Activated CD8-positive, alpha-beta memory T cell treated with anti-CD3 and anti-CD28 coated beads, Interleukin-2, amount 50 U/mL, for 4 hours (primary cell): ENCODE data around the gene CMTR1.
A peak's percentile ranks its signal among the peaks of the same experiment; 100 is the strongest.

ENCODE experiments used
- DNase-seq: peaks from one replicate; pipeline ENCODE4 v3.0.0-alpha.2; 2020

CMTR1 gene

GRCh38 chr6:37514321-37514771 is 81.3 kb downstream of the CMTR1 start:
- peak; percentile 43 for DNase-seq

GRCh38 chr6:37514837-37515236 is 81.8 kb downstream of the CMTR1 start:
- no peak for DNase-seq

- DNase-seq = no peak
These were observed 82.7 kb downstream of the CMTR1 start for GRCh38 chr6:37515712-37516075.

DNA sequence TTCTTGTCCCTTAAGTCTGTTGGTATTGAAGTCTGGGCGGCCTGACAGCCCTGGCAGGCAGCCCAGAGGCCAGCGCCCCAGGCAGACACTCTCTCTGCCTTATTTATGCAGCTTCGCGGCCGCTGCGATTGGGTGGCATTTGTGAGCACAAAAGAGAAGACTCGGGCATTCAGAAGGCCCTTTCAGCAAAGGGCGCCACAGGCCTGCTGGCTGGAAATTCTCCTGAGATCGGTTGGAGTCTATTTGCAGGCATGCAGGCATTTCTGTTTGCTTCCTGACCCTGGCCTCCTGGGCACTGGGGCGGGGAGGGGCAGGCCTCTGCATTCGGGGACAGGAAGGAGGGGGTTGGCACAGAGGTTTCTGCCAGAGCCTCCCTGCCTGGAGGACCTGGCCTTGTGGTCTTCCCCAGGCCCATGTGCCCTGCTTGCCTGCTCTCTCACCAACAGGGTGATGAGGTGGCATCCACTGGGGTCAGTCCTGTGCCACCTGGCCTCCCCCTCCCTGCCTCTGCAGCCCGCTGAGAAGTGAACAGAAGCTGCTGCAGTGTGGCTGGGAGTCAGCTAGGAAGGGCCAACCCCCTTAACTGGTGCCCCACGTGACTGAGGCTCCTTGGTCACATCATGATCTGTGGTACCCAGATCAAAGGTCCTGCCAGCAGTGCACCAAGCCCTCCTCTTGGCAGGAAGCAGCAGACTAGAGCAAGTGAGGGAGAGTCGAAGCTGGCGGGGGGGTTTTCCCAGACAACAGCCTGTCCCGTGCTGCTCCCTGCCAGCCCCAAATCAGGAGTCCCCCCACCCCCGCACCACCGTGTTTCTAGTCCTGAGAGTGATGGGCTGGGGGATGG is 83.3 kb downstream of the CMTR1 start:
- DNase-seq = peak; percentile 82

DNA sequence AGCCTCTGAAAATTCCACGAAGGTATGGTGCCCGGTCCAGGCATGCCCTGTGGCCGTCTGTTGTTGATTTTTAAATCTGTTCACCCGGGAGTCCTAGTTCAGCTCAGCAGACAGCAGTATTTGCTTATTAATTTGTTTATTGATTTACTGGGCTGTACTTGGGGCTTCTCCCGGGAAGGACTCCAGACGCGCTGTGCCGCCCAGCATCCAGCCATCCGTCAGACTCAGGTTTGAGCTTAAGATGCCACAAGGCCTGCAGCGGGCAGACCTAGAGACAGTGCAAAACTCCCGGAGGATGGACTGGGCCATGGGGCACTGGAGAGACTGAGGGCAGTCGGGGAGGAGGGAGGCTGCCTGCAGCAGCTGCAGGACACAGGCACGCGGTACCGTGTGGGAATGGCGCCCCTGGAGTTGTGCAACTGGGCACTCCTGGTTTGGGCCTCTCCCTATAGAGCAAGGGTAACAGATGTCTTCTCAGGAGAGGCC is 83.9 kb downstream of the CMTR1 start:
- no peak for DNase-seq

DNA sequence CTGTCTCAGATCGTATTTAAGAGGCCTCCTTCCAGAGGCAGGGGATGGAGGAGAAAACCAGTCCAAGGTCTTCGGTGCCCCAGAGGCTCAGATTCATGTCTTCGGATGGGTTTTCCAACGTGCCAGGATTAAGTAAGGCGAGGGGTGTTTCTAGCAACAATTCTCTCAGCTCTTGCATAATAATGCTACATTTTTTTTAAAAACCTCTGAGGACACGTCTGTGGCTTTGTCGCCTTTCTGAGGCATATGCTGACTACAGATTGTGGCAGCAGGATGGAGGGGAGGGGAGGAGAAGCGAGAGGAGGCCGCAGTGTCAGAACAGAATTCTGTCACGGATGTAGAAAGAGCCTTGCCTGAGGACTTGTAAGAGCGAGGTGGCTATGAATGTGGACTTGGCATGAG is 84.4 kb downstream of the CMTR1 start:
- peak; percentile 65 for DNase-seq

GRCh38 chr6:37518116-37518515 is 85.1 kb downstream of the CMTR1 start:
- no peak for DNase-seq

GRCh38 chr6:37519461-37519860 is 86.4 kb downstream of the CMTR1 start:
- no peak for DNase-seq

- no peak for DNase-seq
These were observed 87.9 kb downstream of the CMTR1 start for GRCh38 chr6:37520926-37521325.

DNA sequence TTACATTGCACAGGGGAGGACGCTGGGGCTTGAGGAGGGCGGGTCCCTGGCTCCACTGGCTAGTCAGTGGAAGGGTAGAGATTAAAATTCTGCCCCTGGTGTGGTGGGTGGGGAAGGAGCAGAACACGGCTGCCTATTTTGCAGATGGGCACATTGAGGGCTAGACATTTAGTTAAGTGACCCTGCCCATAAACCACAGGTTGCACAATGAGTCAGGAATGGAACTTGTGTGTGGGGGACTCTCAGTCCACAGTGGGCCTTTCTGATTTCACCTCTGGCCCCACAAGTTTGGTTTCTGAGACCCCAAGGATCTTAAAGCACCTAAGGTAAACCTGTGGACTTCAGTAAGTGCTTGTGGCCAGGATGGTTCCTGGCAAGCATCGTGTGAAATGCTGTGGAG is 88.7 kb downstream of the CMTR1 start:
- no peak for DNase-seq

GRCh38 chr6:37522836-37523235 is 89.8 kb downstream of the CMTR1 start:
- no peak for DNase-seq

- DNase-seq = no peak
These were observed 90.4 kb downstream of the CMTR1 start for GRCh38 chr6:37523412-37523811.

DNA sequence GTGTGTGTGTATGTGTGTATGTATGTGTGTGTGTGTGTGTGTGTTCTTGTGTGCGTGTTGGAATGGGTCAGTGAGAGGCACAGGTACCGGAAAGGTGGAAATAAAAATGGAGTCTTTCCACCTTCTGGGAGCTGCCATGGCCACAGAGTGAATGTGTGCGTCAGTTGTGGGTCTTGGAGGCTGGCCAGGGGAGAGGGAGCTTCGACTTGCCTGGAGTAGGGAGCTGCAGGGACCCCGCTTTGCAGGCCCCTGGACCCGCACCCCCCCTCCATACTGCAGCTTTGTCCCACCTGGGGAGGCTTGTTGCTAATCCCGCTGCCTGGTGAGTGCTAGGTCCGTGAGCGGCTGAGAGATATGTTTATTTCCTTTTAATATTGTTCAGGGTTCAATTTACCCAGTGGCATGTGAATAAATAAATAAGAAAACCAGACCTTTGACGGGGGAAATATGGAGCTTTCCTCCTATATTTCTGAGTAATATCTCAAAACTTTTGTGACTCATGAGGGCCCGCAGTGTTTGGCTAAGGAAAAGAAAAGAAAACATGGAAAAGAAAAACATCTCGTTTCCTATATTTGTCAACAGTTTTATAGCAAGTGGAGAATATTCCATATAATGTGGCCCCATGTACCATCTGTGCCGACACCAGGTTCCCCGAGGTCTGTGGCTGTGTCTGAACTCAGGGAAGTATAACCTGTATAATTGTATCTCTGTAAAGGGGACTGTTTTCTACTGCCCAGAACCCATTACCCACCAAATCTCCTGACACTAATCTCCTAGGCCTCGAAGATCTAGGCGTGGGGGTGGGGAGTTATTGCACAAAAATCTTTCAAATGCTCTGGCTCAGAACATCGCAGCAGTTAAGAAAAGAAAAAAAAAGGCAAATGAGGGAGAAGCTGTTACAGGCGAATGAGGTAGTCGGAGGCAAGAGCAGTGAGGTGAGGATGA is 91.3 kb downstream of the CMTR1 start:
- DNase-seq = no peak

DNA sequence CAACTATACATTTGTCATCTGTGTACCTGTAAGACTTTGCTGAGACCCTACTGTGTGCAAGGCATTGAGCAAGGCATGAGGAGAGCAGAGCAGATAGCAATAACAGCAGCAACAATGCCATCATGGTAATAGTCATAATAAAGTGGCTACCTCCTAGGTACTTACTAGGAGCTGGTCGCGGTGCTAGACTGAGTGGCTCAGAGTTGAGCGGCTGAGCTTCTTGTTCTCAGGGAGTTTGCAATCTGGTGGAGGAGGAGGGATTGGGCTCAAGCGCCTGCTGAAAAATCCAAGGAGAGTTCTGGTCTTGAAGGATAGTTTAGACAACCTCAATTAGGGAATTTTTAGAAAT is 91.9 kb downstream of the CMTR1 start:
- DNase-seq = no peak

- no peak for DNase-seq
These were observed 92.7 kb downstream of the CMTR1 start for GRCh38 chr6:37525460-37526357.

DNA sequence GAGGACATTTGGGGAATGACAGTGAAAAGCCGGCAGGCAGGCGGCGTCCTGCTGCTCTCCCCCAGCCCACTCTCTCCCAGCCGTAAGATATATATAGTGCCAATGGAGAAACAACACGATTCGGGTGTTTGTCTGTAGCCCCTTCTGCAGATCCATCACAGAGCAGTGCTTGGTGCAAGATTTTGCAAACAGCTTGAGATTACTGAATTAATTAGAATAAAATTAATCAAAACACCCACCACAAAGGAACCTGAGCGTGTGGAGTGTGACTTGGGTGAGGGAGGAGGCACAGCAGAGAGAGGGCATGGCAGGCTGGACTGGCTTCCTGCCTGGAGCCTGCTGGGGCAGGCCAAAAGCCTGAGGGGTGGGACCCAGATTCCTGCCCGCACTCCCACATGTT is 95.5 kb downstream of the CMTR1 start:
- no peak for DNase-seq

DNA sequence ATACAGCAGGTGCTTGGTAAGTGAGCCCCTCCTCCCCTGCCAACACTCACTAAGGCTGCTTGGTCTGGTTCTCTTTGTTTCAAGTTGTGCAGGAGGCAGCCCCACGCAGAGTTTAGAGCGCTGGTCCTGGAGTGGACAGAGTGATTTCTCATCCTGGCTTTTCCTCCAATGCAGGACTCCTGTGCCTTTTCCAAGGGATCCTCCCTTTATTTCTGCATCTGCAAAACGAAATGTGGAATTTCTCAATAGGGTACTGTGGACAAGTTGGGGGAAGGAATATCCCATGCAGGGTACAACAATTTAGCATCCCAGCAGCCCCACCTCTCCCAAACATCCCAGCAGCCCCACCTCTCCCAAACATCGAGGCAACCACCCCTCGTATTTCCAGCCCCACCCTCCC is 97.3 kb downstream of the CMTR1 start:
- DNase-seq = no peak

- DNase-seq = no peak
These were observed 98.0 kb downstream of the CMTR1 start for GRCh38 chr6:37531026-37531425.
